T-helper 22 cell (primary cell): Measurements from ENCODE around the gene FAM120B.
A peak's percentile ranks its signal among the peaks of the same experiment; 100 is the strongest.

Source experiments
- DNase-seq: peaks from one replicate; pipeline ENCODE4 v3.0.0-alpha.2; 2020; ENCODE audit warnings: low read depth

Gene FAM120B

GRCh38 chr6:170272341-170273065 lies 34.1 kb upstream of the FAM120B start:
- no peak for DNase-seq

GRCh38 chr6:170273191-170273590 lies 33.4 kb upstream of the FAM120B start:
- no peak for DNase-seq

GRCh38 chr6:170273681-170274080 lies 32.9 kb upstream of the FAM120B start:
- DNase-seq: no peak

- no peak for DNase-seq
Observed at GRCh38 chr6:170274713-170275560, 31.6 kb upstream of the FAM120B start.

GRCh38 chr6:170276369-170277057 lies 30.0 kb upstream of the FAM120B start:
- DNase-seq: no peak

- DNase-seq: no peak
Observed at GRCh38 chr6:170277893-170278742, 28.4 kb upstream of the FAM120B start.

- DNase-seq: no peak
Observed at GRCh38 chr6:170278743-170279094, 27.8 kb upstream of the FAM120B start.

GRCh38 chr6:170279426-170279825 lies 27.1 kb upstream of the FAM120B start:
- no peak for DNase-seq

- peak; percentile 23 for DNase-seq
Observed at GRCh38 chr6:170279977-170280688, 26.4 kb upstream of the FAM120B start.

GRCh38 chr6:170280689-170281045 lies 25.9 kb upstream of the FAM120B start:
- no peak for DNase-seq

GRCh38 chr6:170281331-170282292 lies 24.9 kb upstream of the FAM120B start:
- DNase-seq: no peak

- no peak for DNase-seq
Observed at GRCh38 chr6:170282512-170283158, 23.9 kb upstream of the FAM120B start.

- no peak for DNase-seq
Observed at GRCh38 chr6:170283212-170284081, 23.1 kb upstream of the FAM120B start.

GRCh38 chr6:170284126-170284773 lies 22.3 kb upstream of the FAM120B start:
- DNase-seq: no peak

GRCh38 chr6:170284866-170285469 lies 21.6 kb upstream of the FAM120B start:
- DNase-seq: no peak

- no peak for DNase-seq
Observed at GRCh38 chr6:170285482-170285881, 21.1 kb upstream of the FAM120B start.

- DNase-seq: no peak
Observed at GRCh38 chr6:170286246-170286933, 20.2 kb upstream of the FAM120B start.
